ENCODE data around the gene PTCD2.

Gene PTCD2

GRCh38 chr5:72352616-72353015 lies 32.4 kb downstream of the PTCD2 start:
- DNase-seq, result no peak

GRCh38 chr5:72353046-72353445 lies 32.9 kb downstream of the PTCD2 start:
- no peak for DNase-seq

- no peak for DNase-seq
Observed at GRCh38 chr5:72355706-72356299, 35.6 kb downstream of the PTCD2 start.

GRCh38 chr5:72356361-72356760 lies 36.2 kb downstream of the PTCD2 start:
- no peak for DNase-seq

- no peak for DNase-seq
Observed at GRCh38 chr5:72358925-72359324, 38.8 kb downstream of the PTCD2 start.

- DNase-seq, result no peak
Observed at GRCh38 chr5:72359886-72360285, 39.7 kb downstream of the PTCD2 start.

GRCh38 chr5:72363166-72363802 lies 43.1 kb downstream of the PTCD2 start:
- DNase-seq, result no peak

- no peak for DNase-seq
Observed at GRCh38 chr5:72364171-72364570, 44.0 kb downstream of the PTCD2 start.

GRCh38 chr5:72364951-72365350 lies 44.8 kb downstream of the PTCD2 start:
- no peak for DNase-seq

GRCh38 chr5:72366324-72366976 lies 46.3 kb downstream of the PTCD2 start:
- DNase-seq, result peak; percentile 63

GRCh38 chr5:72368271-72368670 lies 48.1 kb downstream of the PTCD2 start:
- DNase-seq, result no peak

GRCh38 chr5:72369301-72369700 lies 49.1 kb downstream of the PTCD2 start:
- no peak for DNase-seq

- no peak for DNase-seq
Observed at GRCh38 chr5:72369711-72370110, 49.5 kb downstream of the PTCD2 start.

GRCh38 chr5:72372331-72372730 lies 52.2 kb downstream of the PTCD2 start:
- DNase-seq, result no peak

- no peak for DNase-seq
Observed at GRCh38 chr5:72372923-72373322, 52.8 kb downstream of the PTCD2 start.

- DNase-seq, result no peak
Observed at GRCh38 chr5:72374844-72375243, 54.7 kb downstream of the PTCD2 start.

- no peak for DNase-seq
Observed at GRCh38 chr5:72376381-72376780, 56.2 kb downstream of the PTCD2 start.

GRCh38 chr5:72377910-72378638 lies 57.9 kb downstream of the PTCD2 start:
- DNase-seq, result peak; percentile 69

- DNase-seq, result no peak
Observed at GRCh38 chr5:72378639-72379289, 58.6 kb downstream of the PTCD2 start.

GRCh38 chr5:72379936-72380335 lies 59.8 kb downstream of the PTCD2 start:
- no peak for DNase-seq

GRCh38 chr5:72380492-72381274 lies 60.5 kb downstream of the PTCD2 start:
- no peak for DNase-seq

GRCh38 chr5:72383280-72383679 lies 63.1 kb downstream of the PTCD2 start:
- DNase-seq, result no peak

Data from right forelimb (tissue), 1 donor.